H1 (cell line): ENCODE measurements around the gene RIMS1.

Experiments
- BRCA1 ChIP-seq: IDR thresholded peaks from 2 replicates; pipeline ENCODE4 v1.6.1; 2012; ENCODE audit warnings: low read depth, low read length, improper control_type of control experiment
- CHD1 ChIP-seq: IDR thresholded peaks from 2 replicates; pipeline ENCODE4 v1.6.1; 2012; ENCODE audit warnings: low read depth, low read length, improper control_type of control experiment
- CHD2 ChIP-seq: IDR thresholded peaks from 2 replicates; pipeline ENCODE4 v1.6.1; 2012; ENCODE audit warnings: low read length, improper control_type of control experiment
- CREB1 ChIP-seq: IDR thresholded peaks from 2 replicates; pipeline ENCODE4 v1.6.1; 2012; ENCODE audit warnings: inconsistent platforms
- CTCF ChIP-seq, 3 experiments: IDR thresholded peaks; 1 replicate in 2 of 3; 2 replicates in 1 of 3; pipeline versions ENCODE4 v1.5.1 to v1.6.1; 2011; ENCODE audit warnings: low read length in 3 of 3, mild to moderate bottlenecking in 3 of 3, inconsistent platforms in 2 of 3, low read depth in 1 of 3, moderate library complexity in 1 of 3; ENCODE audit not compliant: insufficient read depth in 1 of 3; ENCODE audit errors: control extremely low read depth in 1 of 3
- EGR1 ChIP-seq: IDR thresholded peaks from 2 replicates; pipeline ENCODE4 v1.6.1; 2011; ENCODE audit warnings: low read depth, low read length, borderline replicate concordance
- GABPA ChIP-seq: IDR thresholded peaks from 2 replicates; pipeline ENCODE4 v1.6.1; 2011; ENCODE audit warnings: mild to moderate bottlenecking, low read length, moderate library complexity, borderline replicate concordance; ENCODE audit not compliant: insufficient read depth
- JUND ChIP-seq: IDR thresholded peaks from 2 replicates; pipeline ENCODE4 v1.6.1; 2011; ENCODE audit warnings: mild to moderate bottlenecking, improper control_type of control experiment, low read length
- POLR2A ChIP-seq, 2 experiments: IDR thresholded peaks; 1 replicate in 1 of 2; 2 replicates in 1 of 2; pipeline ENCODE4 v1.6.1; 2011; ENCODE audit warnings: low read depth in 2 of 2, low read length in 2 of 2, mild to moderate bottlenecking in 2 of 2; ENCODE audit errors: control extremely low read depth in 1 of 2
- POLR2AphosphoS5 ChIP-seq: IDR thresholded peaks from 2 replicates; pipeline ENCODE4 v1.6.1; 2011; ENCODE audit warnings: low read depth, low read length
- SP2 ChIP-seq: IDR thresholded peaks from 2 replicates; pipeline ENCODE4 v1.6.1; 2012; ENCODE audit warnings: mild to moderate bottlenecking, low read length, inconsistent platforms
- TAF1 ChIP-seq: IDR thresholded peaks from 2 replicates; pipeline ENCODE4 v1.6.1; 2011; ENCODE audit warnings: mild to moderate bottlenecking, low read depth, low read length
- TBP ChIP-seq: IDR thresholded peaks from 2 replicates; pipeline ENCODE4 v1.6.1; 2011; ENCODE audit warnings: low read depth, low read length, improper control_type of control experiment
- TF ChIP-seq, protein P1 (sequence below): IDR thresholded peaks from 2 replicates; pipeline ENCODE4 v1.6.1; 2011; ENCODE audit warnings: low read depth, mild to moderate bottlenecking, low read length; ENCODE audit not compliant: insufficient read depth

DNA sequence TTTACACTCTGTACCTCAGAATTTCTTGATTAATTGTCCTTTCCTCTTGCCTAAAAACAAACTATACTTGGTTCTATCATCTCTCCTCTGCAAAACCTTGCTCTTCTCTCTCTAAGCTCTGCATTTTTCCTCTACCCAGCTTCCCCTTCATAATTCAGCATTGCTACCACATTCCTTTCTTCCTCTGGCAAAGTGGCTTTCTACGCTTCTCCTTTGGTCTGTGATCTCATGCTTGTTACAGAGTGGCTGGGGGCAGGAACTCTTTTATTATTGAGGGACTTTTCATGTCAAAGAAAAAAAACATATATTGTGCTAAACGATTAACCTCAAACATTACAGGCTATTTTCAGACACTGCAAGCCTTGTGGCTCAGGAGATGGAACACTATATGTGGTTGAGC is 402.2 kb downstream of the RIMS1 start:
- TF ChIP-seq POLR2A (IDR thresholded peaks at IDR 0.05; ENCODE audit: control extremely low read depth in 1 of 2, low read depth in 2 of 2, low read length in 2 of 2), result no peak
- TF ChIP-seq, protein P1, sequence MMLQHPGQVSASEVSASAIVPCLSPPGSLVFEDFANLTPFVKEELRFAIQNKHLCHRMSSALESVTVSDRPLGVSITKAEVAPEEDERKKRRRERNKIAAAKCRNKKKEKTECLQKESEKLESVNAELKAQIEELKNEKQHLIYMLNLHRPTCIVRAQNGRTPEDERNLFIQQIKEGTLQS, result no peak
- no peak for TF ChIP-seq CTCF (IDR thresholded peaks at IDR 0.05; ENCODE audit: control extremely low read depth in 1 of 3, insufficient read depth in 1 of 3, low read depth in 1 of 3, low read length in 3 of 3)
- TF ChIP-seq CREB1, result no peak
- TF ChIP-seq CHD2, result no peak
- no peak for TF ChIP-seq POLR2AphosphoS5
- TF ChIP-seq CHD1, result no peak
- no peak for TF ChIP-seq JUND
- TF ChIP-seq SP2, result no peak
- TF ChIP-seq TBP, result no peak
- TF ChIP-seq EGR1, result no peak
- TF ChIP-seq BRCA1, result no peak
- TF ChIP-seq TAF1, result no peak
- no peak for TF ChIP-seq GABPA
